GM20000 (cell line): Measurements from ENCODE around the gene SENP8.

Experiments used
- DNase-seq: peaks from one replicate; pipeline ENCODE4 v3.0.0; 2012; ENCODE audit warnings: low spot score
- CTCF ChIP-seq: IDR thresholded peaks from 2 replicates; pipeline ENCODE4 v1.5.1; 2012; ENCODE audit warnings: mild to moderate bottlenecking, control low read depth; ENCODE audit errors: extremely low read depth, missing control alignments

Gene SENP8

DNA sequence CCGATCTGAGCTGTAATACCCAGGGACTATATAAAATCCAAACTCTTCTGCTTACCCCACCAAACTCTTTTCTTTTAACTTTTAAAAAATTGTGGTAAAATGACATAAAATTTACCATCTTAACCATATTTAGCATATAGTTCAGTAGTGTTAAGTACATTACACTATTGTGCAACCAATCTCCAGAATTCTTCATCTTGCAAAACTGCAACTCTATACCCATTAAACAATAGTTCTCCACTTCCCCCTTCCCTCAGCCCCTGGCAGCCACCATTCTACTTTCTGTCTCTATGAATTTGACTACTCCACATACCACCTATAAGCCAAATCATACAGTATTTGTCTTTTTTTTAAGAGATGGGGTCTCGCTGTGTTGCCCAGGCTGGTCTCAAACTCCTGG lies 38.7 kb downstream of the SENP8 start:
- no peak for TF ChIP-seq CTCF
- no peak for DNase-seq

DNA sequence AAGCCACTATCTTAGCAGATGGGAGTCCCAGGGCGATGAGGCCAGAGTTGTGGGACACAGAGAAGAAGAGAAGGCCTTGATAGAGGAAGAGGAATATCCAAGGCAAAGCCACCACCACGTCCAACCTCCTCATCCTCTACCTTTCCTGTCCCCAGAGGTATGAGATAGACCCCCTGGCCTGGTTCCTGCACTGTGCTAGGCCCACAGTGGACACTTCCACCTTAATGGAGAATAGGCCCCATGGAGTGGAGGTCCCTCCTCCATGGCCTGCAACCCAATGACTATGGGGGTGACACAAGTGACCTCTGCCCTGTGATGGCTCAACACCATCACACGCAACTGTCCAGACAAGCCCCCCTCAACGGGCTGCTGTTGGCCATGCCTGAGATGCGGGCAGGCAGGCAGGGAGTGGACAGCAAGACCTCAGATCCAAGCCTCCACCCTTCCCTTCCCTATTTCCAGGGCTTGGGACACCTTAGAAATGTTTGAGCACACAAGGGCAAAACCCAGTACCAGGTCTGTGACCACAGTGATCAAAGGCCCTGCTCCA lies 42.6 kb downstream of the SENP8 start:
- no peak for DNase-seq
- no peak for TF ChIP-seq CTCF

DNA sequence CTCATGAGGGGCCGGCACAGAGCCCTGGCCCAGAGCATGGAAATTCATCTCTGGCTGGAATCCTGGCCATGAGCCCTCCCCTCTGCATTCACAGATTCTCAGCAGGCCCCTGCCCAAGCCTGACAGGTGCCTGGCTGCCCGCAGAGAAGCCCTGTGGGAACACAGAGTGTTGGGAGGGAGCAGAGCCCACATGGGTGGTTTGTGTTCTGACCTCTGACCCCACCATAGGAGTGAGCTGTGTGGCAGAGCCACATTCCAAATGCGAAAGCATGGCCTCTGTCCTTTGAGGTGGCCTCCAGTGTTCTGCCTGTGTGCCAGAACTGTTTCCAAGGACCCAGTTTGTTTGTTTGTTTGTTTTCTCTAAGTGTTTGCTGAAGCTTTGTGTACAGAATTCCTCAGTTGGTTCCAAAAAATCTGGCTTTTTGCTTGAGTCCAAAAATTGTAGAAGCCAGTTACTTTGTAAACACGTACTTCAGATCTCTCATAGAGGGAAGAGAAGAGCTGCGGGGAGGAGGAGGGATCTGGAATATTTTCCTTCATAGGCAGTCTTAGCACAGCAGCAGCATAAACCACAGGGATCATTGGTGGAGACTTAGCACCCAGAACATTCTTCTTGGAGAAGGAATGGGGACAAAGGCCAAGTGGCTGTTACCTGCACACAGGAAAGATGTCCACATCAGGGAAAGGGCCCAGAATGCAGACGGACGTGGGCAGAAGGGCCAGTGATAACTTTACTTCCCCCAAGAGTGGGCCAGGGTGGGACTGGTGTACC lies 43.3 kb downstream of the SENP8 start:
- no peak for TF ChIP-seq CTCF
- no peak for DNase-seq

DNA sequence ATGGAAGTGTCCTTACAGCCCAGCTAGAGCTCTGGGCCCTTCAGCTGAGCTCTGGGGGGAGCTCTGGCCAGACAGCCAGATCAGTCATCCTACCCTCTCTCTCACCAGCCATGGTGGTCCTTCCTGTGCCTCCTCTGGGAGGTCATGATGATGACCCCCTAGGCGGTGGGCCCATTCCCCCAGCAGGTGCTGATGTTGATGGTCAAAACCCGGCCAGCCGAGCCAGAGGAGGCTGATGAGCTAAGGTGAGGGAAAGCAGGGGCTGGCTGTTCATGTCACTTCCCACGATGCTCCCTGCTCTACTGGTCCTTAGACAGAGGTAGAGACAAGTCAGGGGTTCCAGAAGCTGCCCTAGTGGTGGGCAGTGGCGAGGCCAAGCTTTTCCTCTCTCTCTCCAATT lies 44.4 kb downstream of the SENP8 start:
- DNase-seq, result no peak
- TF ChIP-seq CTCF, result no peak

- TF ChIP-seq CTCF, result no peak
- DNase-seq, result no peak
Observed at GRCh38 chr15:72163719-72164118, 45.5 kb downstream of the SENP8 start.

GRCh38 chr15:72166716-72167417 lies 48.7 kb downstream of the SENP8 start:
- TF ChIP-seq CTCF, result no peak
- no peak for DNase-seq

- DNase-seq, result no peak
- TF ChIP-seq CTCF, result no peak
Observed at GRCh38 chr15:72167445-72167844, 49.2 kb downstream of the SENP8 start.
